ENCODE measurements around the gene NTPCR.

The NTPCR gene

GRCh38 chr1:233010146-233010545 lies 59.7 kb downstream of the NTPCR start:
- no peak for DNase-seq (ENCODE audit: low spot score)

- no peak for DNase-seq (ENCODE audit: low spot score)
These were observed 61.6 kb downstream of the NTPCR start for GRCh38 chr1:233012021-233012420.

GRCh38 chr1:233015965-233016364 lies 65.6 kb downstream of the NTPCR start:
- DNase-seq (ENCODE audit: low spot score) = no peak

- no peak for DNase-seq (ENCODE audit: low spot score)
These were observed 66.4 kb downstream of the NTPCR start for GRCh38 chr1:233016798-233017197.

GRCh38 chr1:233019083-233019482 lies 68.7 kb downstream of the NTPCR start:
- no peak for DNase-seq (ENCODE audit: low spot score)

DNA sequence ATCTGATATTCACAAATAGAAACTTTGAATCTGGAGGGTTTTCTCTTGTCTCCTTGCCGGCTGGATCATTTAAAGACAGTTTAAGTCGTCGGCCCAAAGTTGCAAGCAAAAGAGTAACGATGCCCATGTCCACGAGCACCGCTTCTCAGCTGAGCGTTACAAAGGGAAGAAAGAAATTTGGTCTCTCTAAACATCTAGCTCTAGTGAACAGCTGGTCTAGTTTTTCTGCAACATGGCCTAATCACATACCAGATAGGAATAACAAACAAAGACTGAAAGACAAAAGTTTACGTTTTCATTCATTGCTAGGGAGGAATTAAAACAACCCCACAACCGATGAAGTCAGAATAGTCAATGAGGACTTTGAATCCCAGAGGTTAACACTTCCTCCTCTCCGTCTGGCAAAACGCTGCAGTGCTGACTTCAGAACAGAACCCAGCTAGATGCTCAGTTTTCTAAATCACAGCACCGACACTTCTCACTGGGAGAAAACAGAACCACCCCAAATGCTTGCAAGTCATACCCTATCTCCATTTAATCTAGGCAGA lies 69.4 kb downstream of the NTPCR start:
- DNase-seq (ENCODE audit: low spot score) = no peak

DNA sequence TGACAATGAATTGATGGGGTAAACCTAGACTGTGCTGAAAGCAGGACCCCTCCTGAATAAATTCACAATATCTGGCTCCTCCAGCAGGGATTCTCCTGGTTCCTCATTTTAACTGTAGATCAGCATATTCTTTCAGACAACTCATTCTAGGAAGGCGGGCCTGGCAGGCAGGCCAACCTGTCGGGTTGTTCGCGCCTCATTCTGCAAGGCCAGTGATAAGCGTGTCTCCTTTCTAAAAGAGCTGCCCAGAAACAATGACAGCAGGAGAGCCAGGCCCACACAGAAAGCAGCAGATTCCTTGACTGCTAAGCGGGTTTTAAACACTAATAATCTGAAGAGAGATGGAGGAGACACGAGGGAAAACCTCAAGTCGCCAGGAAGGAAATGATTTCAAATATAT lies 70.0 kb downstream of the NTPCR start:
- no peak for DNase-seq (ENCODE audit: low spot score)

- no peak for DNase-seq (ENCODE audit: low spot score)
These were observed 71.8 kb downstream of the NTPCR start for GRCh38 chr1:233022246-233022645.

GRCh38 chr1:233024199-233024598 lies 73.8 kb downstream of the NTPCR start:
- no peak for DNase-seq (ENCODE audit: low spot score)

DNA sequence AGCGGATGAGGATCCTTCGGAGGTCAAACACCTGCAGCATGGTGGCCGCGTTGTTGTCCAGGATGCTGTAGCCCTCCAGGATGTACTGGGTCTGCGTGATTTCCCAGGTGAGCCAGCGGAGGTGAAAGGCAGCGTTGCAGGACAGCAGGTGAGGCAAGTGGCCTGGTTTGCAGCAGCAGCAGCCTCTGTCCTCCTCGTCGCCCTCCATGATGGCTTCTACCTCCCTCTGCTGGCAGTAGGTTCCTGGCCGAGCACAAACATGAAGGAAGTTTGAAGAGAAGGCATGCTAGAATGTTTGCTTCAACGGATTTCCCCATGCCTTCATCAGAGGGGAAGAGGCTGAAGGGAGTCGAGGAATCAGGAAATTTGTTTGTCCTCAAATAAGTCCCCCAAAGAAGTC lies 74.7 kb downstream of the NTPCR start:
- peak; percentile 12 for DNase-seq (ENCODE audit: low spot score)

DNA sequence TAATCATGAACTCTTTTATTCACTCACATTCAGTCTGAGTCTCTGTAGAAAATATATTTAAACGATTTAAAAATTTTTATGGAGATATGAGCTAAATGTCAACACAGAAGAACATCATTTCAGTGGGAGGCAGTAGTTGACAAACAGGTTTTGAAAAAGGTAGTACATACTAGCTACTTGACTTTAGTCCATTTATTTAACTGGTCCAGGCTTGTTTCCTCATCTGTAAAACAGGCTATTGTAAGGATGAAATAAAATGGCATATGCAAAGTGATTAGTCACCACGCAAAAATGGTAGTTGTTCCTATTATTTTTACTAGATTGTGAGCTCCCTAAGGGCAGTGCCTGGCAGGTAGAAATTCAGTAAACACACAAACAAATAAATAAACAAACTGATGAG lies 75.2 kb downstream of the NTPCR start:
- no peak for DNase-seq (ENCODE audit: low spot score)

DNA sequence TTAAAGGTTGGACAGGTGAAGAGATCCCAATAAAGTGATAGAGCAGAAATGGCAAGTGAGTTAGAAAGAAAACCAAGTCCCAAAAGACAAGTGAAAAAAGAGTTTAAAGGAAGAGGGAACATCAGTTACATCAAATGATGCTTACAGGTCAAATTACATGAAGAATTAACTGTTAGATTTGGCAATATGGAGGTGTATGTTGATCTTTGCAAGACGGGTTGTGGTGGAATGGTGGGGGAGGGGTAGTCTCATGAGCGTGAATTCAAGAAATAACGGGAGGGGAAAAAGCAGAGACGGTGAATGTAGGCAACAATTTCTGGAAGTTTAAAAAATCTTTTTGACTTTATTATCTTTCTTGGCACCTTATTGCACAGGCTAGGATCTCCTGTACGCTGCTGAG lies 76.6 kb downstream of the NTPCR start:
- DNase-seq (ENCODE audit: low spot score) = no peak

DNA sequence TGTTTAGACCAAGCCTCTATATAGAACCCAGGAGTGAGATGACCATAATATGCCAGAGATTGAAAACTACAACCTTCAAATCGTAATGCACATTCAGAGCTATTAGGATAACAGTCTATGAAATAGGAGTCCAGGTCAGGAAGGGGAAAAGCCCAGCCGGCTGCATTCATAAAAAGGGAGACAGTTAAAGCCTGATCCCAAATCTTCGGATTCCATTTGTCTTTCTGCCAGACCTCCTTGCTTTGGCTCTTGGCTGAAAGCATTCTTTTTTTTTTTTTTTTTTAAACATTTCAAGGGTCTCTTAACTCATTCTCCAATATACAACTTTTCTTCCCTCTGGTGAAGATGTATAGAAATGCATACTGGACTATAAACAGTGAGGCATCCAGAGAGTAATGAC lies 81.1 kb downstream of the NTPCR start:
- DNase-seq (ENCODE audit: low spot score) = no peak

GRCh38 chr1:233032916-233033315 lies 82.5 kb downstream of the NTPCR start:
- no peak for DNase-seq (ENCODE audit: low spot score)

- no peak for DNase-seq (ENCODE audit: low spot score)
These were observed 83.0 kb downstream of the NTPCR start for GRCh38 chr1:233033361-233033760.

All from germinal center (tissue), 1 donor.